NCI-H187 (cell line): Measurements from ENCODE around the gene VGLL3.
"Not testable (repeated sequence)": the region's sequence is repeated elsewhere in the genome, so short reads cannot be mapped to it uniquely, and the experiment has no call there.

Experiments used
- DNase-seq, 2 experiments: peaks; one replicate each; lab custom pipeline; 2025; lab: John Stamatoyannopoulos, UW

VGLL3 gene, protein sequence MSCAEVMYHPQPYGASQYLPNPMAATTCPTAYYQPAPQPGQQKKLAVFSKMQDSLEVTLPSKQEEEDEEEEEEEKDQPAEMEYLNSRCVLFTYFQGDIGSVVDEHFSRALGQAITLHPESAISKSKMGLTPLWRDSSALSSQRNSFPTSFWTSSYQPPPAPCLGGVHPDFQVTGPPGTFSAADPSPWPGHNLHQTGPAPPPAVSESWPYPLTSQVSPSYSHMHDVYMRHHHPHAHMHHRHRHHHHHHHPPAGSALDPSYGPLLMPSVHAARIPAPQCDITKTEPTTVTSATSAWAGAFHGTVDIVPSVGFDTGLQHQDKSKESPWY

DNA sequence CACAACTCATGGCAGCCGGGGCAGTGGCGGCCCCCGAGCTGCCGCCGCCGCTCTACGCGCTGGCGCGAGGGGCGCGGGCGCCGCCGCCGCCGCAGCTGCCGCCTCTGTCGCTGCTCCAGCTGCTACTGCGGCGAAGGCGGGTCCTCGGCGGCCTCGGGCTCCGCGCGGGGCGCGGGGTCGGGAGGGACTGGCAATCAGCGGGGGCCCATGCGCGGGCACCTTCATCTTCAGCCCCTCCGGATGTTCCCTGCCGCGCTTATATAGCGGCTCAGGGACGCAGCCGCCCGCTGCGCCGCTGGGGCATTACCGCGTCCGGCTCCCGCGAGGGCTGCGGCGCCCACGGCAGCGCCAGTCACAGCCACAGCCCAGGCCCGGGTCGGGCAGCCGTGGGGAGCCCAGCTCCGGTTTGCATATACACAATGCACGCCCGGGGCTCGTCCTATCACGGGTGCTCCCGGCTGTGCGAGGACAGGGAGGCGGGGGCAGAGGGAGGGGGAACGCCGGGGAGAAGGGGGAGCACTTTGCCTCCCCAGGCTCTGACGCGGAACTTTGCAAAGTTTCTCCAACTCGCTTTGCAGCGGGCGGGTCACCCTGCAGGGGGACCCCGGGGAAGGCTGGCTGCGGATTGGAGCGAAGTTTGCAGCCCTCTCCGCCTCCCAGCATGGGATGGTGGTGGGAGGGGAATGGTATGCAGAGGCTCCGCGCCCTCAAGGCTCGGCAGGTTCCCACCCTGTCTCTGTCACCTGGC, at the start of gene VGLL3:
Gene VGLL3, minus strand, starts transcription at position 416 of the 748 bp plus-strand sequence. Its CDS starts 406 bp downstream, at position 10.
- no peak for DNase-seq

DNA sequence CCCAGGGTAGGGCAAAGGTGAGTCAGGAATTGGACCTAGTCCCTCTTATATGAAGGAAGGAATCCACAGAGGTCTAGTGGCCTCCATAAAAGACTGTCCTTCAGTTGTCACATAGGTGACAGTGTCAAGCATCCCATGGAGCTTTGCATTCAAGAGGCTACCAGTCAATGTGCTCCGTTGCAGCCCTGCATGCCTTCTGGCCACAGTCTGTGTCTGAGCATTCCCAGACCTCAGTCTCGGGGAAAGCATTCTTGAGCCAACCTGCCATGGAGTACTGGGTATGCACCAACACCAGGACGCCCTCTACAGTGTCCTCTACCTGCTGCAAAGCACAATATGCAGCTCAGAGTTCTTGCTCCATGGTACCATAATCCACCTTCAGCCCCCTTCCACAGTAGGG, 46.7 kb upstream of the VGLL3 start:
- DNase-seq: no peak

DNA sequence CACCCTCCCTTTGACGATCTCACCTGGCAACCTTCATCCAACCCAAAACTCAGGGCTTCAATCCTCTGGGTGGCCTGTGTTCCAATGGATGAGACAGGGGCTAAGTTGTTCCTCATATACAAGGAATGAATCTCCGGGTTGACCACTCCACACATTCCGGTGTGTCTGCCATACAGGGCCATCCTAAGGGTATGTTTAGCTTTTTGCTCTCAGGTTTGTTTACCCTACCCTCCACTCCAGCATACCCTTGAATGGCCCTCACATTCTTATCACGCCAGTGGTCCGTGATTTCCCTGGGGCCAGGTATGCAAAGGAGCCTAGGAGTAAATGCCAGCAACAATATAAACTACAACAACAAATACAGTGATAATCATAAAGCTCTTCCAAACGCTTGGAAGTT, 45.7 kb upstream of the VGLL3 start:
- no peak for DNase-seq

GRCh38 chr3:87035339-87035738, 44.4 kb upstream of the VGLL3 start:
- no peak for DNase-seq

DNA sequence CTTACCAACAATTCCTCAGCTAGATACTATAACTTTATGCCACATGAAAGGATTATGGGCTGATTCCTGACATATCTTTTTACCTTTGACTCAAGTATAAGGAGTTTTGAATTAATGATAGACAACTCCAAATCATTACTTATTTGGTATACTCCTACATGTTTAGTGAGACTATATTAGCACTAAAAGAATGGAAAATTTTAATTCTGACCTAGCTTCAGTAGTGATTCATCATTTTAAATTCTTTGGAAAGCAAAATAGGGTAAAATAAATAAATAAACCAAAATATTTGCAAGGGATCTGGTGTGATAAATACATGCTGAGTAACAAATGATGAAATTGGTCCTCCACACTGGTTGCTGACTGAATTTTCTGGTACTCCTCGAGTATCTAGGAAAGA, 42.3 kb upstream of the VGLL3 start:
- no peak for DNase-seq

- DNase-seq: no peak
These were observed 35.0 kb upstream of the VGLL3 start for GRCh38 chr3:87025661-87026645.

DNA sequence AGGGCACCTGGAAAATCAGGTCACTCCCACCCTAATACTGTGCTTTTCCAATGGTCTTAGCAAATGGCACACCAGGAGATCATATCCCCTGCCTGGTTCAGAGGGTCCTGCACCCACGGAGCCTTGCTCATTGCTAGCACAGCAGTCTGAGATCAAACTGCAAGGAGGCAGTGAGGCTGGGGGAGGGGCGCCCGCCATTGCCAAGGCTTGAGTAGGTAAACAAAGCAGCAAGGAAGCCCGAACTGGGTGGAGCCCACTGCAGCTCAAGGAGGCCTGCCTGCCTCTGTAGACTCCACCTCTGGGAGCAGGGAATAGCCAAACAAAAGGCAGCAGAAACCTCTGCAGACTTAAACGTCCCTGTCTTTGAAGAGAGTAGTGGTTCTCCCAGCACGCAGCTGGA, 26.4 kb upstream of the VGLL3 start:
- DNase-seq: not testable (repeated sequence)

DNA sequence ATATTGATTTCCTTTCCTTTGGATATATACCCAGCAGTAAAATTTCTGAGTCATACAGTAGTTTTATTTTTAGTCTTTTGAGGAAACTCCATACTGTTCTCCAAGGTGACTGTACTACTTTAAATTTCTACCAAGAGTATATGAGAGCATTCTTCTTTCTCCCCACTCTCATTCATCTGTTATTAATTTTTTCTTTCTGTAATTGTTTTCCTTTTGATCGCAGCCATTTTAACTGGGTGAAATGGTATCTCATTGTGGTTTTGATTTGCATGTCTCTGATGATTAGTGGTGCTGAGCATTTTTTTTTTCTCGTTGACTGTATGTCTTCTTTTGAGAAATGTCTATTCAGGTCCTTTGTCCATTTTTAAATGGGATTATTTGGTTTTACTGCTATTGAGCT, 18.3 kb upstream of the VGLL3 start:
- DNase-seq: no peak

DNA sequence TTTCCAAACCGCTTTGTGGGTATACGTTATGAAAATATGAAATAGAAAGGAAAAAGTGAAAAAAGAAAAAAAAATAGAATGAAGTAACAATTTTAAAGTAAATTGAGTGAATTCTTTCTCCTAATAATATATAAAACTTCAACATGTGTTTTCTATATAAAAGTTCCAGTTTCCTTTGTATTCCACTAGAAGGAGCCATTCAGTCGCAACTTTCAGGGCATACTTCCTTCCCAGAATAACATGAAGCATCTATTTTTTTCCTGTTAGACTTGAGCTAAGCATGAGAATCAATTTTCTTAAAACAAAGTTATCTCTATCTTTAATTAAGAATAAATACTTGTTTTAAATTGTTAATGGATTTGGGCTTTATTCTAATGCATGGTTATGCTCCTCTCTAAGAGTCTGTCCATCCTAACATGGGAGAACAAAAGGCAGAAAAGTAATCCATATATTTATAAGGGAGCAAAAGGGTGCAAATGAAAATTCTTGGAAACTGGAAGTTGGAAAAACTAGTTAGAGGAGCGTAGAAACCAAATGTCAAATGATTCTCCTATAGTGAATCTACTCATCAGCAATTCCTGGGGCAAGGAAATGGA, 16.0 kb upstream of the VGLL3 start:
- DNase-seq: no peak

GRCh38 chr3:87004883-87005282, 13.9 kb upstream of the VGLL3 start:
- DNase-seq: no peak

DNA sequence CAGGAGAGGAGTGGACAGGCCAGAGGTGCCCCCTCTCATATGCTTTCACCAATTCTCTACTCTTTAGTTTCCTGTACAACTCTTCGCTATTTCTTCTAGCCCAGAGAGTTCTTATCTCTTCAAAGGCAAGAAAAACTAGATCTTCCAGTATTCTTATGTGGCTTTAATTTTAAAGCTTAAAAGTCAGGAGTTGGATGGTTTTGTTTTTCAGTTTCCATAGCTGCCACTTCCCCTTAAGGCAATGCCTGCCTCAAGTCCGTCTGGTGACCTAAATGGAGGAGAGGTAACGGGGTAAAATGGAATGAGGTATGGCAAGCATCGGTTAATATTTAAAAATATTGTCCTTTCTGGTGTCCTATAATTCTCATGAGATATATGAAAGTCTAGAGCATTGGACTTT, 11.4 kb upstream of the VGLL3 start:
- DNase-seq: no peak

GRCh38 chr3:87001473-87002098, 10.6 kb upstream of the VGLL3 start:
- no peak for DNase-seq

- no peak for DNase-seq
These were observed 10.0 kb upstream of the VGLL3 start for GRCh38 chr3:87000940-87001339.

DNA sequence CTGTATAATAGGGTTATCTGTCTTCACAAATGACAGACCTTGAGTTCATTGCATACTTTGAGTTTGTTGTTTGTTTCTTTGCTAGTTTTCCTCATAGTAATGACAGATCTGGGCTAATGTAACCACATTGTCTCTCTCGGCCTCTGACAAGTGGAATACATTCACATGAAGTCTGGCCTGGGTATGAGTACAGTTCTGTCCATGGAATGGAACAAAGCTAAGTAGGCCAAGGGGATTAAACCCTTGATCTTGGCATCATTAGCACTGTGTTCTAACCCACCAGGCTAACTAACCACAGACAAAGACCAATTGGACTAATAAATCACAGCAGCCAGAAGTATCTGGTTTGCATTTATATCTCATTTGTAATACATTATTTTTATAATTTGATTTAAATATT, 7.6 kb upstream of the VGLL3 start:
- DNase-seq: no peak

DNA sequence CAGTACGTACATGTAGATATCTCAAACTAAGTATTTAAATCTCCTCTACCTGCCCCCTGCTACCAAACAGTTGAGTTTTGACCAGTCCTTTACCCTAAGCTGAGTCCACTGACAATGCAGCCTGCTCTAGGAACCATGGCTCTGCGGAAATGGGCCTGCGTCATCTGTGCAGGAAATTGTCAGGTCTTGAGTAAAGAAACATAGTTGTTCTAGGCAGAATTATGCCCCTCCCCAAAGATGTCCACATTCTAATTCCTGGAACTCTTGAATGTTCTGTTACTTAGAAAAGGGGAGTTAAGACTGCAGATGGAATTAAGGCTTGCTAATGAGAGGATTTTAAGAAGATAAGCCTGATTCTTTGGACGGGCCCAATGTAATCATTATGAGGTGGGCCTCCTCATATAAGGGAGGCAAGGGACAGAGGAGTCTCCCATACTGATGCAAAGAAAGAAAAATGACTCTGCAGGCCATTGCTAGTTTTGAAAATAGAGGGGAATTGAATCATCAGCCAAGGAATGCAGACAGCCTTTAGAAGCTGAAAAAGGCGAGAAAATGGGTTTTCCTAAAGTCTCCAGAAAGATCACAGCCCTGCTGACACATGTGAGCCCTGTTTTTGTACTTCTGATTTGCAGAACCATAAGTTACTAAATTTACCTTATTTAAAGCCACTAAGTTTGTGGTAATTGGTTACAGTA, 5.5 kb upstream of the VGLL3 start:
- no peak for DNase-seq

- no peak for DNase-seq
These were observed 4.6 kb upstream of the VGLL3 start for GRCh38 chr3:86995537-86995936.

- DNase-seq: no peak
These were observed 2.8 kb upstream of the VGLL3 start for GRCh38 chr3:86993704-86994103.

GRCh38 chr3:86991840-86992435, 989 bp upstream of the VGLL3 start:
- no peak for DNase-seq

DNA sequence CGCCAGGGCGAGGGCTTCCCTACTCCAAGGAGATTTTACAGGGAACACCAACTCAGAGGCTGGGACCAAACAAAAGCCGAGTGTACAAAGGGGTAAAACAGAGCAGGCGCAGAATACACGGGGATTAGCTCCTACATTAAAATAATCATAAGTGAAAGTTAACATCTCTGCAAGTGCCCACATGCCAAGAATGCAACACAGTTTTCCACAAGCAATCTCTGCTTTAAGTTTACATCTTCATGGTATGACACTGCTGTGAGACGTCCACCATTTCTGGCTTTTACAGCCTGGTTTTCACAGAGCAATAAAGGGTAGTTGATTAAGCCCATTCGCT, 500 bp upstream of the VGLL3 start:
- no peak for DNase-seq

DNA sequence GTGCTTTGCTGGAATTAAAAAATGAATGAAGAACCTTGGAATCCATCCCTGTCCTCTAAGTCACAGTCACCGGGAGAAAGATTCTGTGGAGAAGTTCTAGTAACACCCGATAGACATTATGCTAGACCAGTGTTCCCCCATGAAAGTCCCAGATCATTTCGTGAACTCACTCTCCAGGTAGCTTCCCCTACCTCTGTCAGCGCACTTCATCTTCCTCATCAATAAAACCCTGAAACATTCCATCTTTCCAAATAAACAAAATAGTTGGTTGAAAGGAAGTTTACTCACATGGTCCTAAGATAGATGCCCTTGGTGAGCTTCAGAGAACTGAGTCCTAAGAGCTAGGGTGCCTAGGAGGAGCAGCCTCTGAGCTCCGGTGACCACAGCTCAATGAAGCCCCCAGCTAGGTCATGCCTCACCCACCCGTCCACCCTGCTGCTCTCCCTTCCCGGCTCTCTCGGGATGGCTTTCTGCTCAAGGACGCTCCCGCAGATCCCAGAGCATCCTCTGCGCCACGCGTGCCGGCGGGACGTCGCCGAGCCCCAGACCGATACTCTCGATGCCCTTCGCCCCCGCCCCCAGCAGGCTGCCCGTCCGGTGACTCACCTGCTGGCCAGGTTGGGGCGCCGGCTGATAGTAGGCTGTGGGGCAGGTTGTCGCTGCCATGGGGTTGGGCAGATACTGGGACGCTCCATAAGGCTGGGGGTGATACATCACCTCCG, 776 bp downstream of the VGLL3 start:
- DNase-seq: no peak
